DND-41 (cell line): ENCODE data around the gene SH2D6.

Experiments used
- EZH2 ChIP-seq: IDR thresholded peaks from 3 replicates; pipeline ENCODE4 v1.6.1; 2012; ENCODE audit warnings: borderline replicate concordance, low read depth, mild to moderate bottlenecking, moderate library complexity, low read length, inconsistent platforms; ENCODE audit not compliant: severe bottlenecking
- TF ChIP-seq, protein P1 (sequence below): IDR thresholded peaks from 2 replicates; pipeline ENCODE4 v1.5.1; 2012; ENCODE audit warnings: borderline replicate concordance, low read length, moderate library complexity, mild to moderate bottlenecking; ENCODE audit not compliant: poor library complexity, severe bottlenecking; ENCODE audit errors: extremely low read depth

DNA sequence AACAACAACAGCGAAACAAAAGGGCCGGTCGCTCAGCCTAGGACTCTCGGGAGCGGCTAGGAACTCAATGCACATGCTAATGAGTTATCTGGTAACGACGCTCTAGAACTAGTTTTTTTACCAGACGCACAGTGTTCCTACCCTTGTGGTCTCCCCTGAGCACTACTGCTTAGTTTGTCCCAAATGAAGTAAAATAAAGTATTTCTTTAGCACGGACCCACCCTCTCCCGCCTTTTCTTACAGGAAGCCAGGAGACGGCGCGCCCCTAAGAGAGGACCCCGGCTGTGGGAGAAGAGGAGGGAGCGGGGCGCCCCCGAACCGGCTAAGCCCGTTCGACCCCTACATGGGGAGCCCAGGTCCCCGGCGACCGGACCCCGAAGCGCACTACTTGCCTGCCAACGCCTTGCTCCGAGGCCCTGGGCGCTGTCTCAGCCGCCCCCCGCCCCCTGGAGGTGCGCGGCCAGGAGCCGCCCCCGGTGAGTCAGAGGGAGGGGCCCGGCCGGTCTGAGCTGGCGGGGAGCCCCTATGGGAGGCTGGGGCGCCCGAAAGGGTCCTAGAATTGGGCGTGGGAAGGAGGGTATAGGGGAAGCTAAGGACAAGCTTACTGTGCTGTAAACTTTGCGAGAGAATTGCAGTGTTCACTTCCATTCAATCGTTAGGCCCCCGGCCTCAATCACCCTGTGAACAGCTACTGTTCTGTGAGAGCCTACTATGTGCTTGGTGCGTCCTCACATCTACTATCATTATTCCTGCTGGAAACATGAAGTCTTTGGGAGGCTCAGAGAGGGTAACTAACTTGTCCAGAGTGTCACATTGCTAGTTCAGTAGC is 4.7 kb upstream of the SH2D6 start:
- TF ChIP-seq, protein P1, sequence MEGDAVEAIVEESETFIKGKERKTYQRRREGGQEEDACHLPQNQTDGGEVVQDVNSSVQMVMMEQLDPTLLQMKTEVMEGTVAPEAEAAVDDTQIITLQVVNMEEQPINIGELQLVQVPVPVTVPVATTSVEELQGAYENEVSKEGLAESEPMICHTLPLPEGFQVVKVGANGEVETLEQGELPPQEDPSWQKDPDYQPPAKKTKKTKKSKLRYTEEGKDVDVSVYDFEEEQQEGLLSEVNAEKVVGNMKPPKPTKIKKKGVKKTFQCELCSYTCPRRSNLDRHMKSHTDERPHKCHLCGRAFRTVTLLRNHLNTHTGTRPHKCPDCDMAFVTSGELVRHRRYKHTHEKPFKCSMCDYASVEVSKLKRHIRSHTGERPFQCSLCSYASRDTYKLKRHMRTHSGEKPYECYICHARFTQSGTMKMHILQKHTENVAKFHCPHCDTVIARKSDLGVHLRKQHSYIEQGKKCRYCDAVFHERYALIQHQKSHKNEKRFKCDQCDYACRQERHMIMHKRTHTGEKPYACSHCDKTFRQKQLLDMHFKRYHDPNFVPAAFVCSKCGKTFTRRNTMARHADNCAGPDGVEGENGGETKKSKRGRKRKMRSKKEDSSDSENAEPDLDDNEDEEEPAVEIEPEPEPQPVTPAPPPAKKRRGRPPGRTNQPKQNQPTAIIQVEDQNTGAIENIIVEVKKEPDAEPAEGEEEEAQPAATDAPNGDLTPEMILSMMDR = no peak
- TF ChIP-seq EZH2 = no peak
